ENCODE results near the gene MAML2. TPM values are rescaled to one million over a fixed set of nuclear protein-coding genes. Genes with fewer than 3 reads are reported as not detected.

MAML2 gene
- total and polyA plus RNA-seq, 2 of the 8 experiments (the other 6 are each of a cell fraction or from before 2014, with no cell fraction given) = 3.8 to 6.6 TPM

GRCh38 chr11:96027021-96027420 is 316.0 kb downstream of the MAML2 start (continued):
- no peak for TF ChIP-seq POU5F1 (IDR thresholded peaks at IDR 0.05; ENCODE audit: low read depth, low read length)

- Histone ChIP-seq H2BK20ac (ENCODE audit: low read length) (no peak overlapping the region), H2BK5ac (ENCODE audit: low read depth, low read length) (no peak overlapping the region), H3K27ac (ENCODE audit: low read depth, low read length) (no peak overlapping the region), H3K79me1 (ENCODE audit: low read depth, low read length) (no peaks in the 10 kb centered on the region), H3K9me3 (ENCODE audit: insufficient read depth in 2 of 2, low read depth in 1 of 2, low read length in 1 of 2) (no peaks in the 10 kb centered on the region), H3K79me2 (ENCODE audit: control insufficient read depth in 1 of 2, insufficient read depth in 2 of 2, low read length in 2 of 2) (no peaks in the 10 kb centered on the region), H2AK5ac (ENCODE audit: low read depth, low read length) (no peak overlapping the region), H4K5ac (ENCODE audit: insufficient read length, low read depth, low read length) (no peak overlapping the region), H3K23ac (ENCODE audit: insufficient read length) (no peak overlapping the region), H3K9ac (replicated peaks in 1 of 4; ENCODE audit: extremely low read depth in 1 of 4, low read depth in 3 of 4, low read length in 3 of 4) (no peak overlapping the region), H3K27me3 (replicated peaks in 1 of 4; ENCODE audit: control insufficient read depth in 3 of 4, extremely low read depth in 1 of 4, insufficient read depth in 3 of 4, low read length in 3 of 4) (no peaks in the 10 kb centered on the region), H3K18ac (ENCODE audit: extremely low read depth, low read length) (no peak overlapping the region), H2BK120ac (replicated peaks; ENCODE audit: low read depth, low read length) (no peak overlapping the region), H2BK12ac (ENCODE audit: low read depth, low read length) (no peak overlapping the region), H4K20me1 (replicated peaks in 1 of 2; ENCODE audit: control insufficient read depth in 1 of 2, insufficient read depth in 2 of 2, low read length in 2 of 2) (no peaks in the 10 kb centered on the region), H3K14ac (ENCODE audit: insufficient read length) (no peak overlapping the region), H3K4me2 (ENCODE audit: insufficient read depth in 1 of 2, low read depth in 2 of 2, low read length in 2 of 2) (no peak overlapping the region), H3K4ac (replicated peaks; ENCODE audit: insufficient read length, low read depth, low read length) (no peak overlapping the region), H4K91ac (replicated peaks; ENCODE audit: insufficient read length, low read length) (no peak overlapping the region), H3K4me3 (ENCODE audit: extremely low read depth in 1 of 4, insufficient read depth in 2 of 4, low read depth in 3 of 4, low read length in 4 of 4) (no peak overlapping the region), H3K56ac (replicated peaks; ENCODE audit: insufficient read length, low read depth, low read length) (no peak overlapping the region), H3K23me2 (ENCODE audit: low read depth, low read length) (no peaks in the 10 kb centered on the region), H3K36me3 (ENCODE audit: control insufficient read depth in 2 of 4, insufficient read depth in 4 of 4, low read length in 3 of 4) (no peaks in the 10 kb centered on the region), H3K4me1 (replicated peaks in 1 of 4; ENCODE audit: control insufficient read depth in 3 of 4, insufficient read depth in 4 of 4, low read length in 3 of 4) (no peaks in the 10 kb centered on the region), H4K8ac (ENCODE audit: extremely low read depth, insufficient read depth, low read length) (no peak overlapping the region), H2BK15ac (ENCODE audit: low read length) (no peak overlapping the region), H2AFZ (ENCODE audit: low read length) (no peak overlapping the region)
- no peak for DNase-seq (ENCODE audit: low read depth in 1 of 2, low spot score in 2 of 2)
- CTCF ChIA-PET (ENCODE audit: partially characterized antibody) = no interaction called here
- WGBS, 2 experiments (ENCODE audit: extremely low coverage in 1 of 2, insufficient coverage in 1 of 2, insufficient read length in 1 of 2, insufficient replicate concordance in 2 of 2, low coverage in 1 of 2, low lambda C conversion rate in 2 of 2, missing lambda C conversion rate in 1 of 2) = 87% methylated on average over 2 of the region's 2 CpGs; no CpG with 5 or more reads in 1 of the 2 experiments
- POLR2A ChIA-PET (ENCODE audit: partially characterized antibody) = no interaction called here
- FAIRE-seq = no peak
- no peak for TF ChIP-seq CEBPB (IDR thresholded peaks at IDR 0.05; ENCODE audit: low read depth, low read length)
Observed at GRCh38 chr11:96026310-96026709, 316.7 kb downstream of the MAML2 start.
